Lower leg skin (tissue), 4 donors: ENCODE measurements around the gene DMD. TPM values are rescaled to one million over a fixed set of nuclear protein-coding genes. Genes with fewer than 3 reads are reported as not detected.

ENCODE experiments used
- DNase-seq, 2 donors: peaks; one replicate each; pipeline ENCODE4 v3.0.0-alpha.2; 2019; ENCODE audit warnings: low spot score in 2 of 2
- H3K4me3 ChIP-seq: fragments of 200-600 bp; sonication (generic); 2 replicates; pipeline ENCODE4 v1.5.1; 2017; ENCODE audit warnings: mild to moderate bottlenecking, low read depth; ENCODE audit not compliant: poor library complexity, severe bottlenecking
- POLR2A ChIP-seq, 2 donors: fragments of 450-650 bp; IDR thresholded peaks; one replicate each; pipeline ENCODE4 v1.6.1; 2016 to 2017; ENCODE audit warnings: antibody characterized with exemption in 2 of 2, mild to moderate bottlenecking in 1 of 2, moderate library complexity in 1 of 2
- WGBS, 2 donors: methylation state at CpG; one replicate each; pipeline ENCODE4 v1.1.5; 2018; 5-methylcytosine and 5-hydroxymethylcytosine counted together
- intact Hi-C: fragments of 100-400 bp; cut with DNase I; formaldehyde crosslinking; loops from one replicate; pipeline ENCODE4 v1.15.0; 2023; ENCODE audit warnings: low total_unique reads
- total RNA-seq, 4 donors: library from RNA; depleted of rRNA; stranded (reverse); fragments of >200 nt; gene quantifications; one replicate each; pipeline ENCODE4 v1.1.0, GENCODE V29; 2016
- TF ChIP-seq, protein P1 (sequence below), 3 donors: fragments of 450-650 bp; IDR thresholded peaks; one replicate each; pipeline ENCODE4 v1.5.1; 2016; ENCODE audit warnings: antibody characterized with exemption in 3 of 3, mild to moderate bottlenecking in 3 of 3, moderate library complexity in 2 of 3

The DMD gene
- total RNA-seq, 4 donors from 2014 or later: 23.0 to 27.5 (median 26.7) TPM

DNA sequence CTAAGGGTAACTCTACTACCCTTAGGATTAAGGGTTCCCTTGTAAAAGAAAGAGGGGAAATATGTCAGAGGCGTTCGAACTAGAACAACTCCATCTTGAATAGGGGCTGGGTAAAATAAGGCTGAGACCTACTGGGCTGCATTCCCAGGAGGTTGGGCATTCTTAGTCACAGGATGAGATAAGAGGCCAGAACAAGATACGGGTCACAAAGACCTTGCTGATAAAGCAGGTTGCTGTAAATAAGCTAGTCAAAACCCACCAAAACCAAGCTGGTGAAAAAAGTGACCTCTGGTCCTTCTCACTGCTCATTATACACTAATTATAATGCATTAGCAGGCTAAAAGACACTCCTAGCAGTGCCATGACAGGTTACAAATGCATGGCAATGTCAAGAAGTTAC, 922.0 kb downstream of the DMD start:
- intact Hi-C loops: no loop called here
- DNase-seq: no peak
- TF ChIP-seq, protein P1, sequence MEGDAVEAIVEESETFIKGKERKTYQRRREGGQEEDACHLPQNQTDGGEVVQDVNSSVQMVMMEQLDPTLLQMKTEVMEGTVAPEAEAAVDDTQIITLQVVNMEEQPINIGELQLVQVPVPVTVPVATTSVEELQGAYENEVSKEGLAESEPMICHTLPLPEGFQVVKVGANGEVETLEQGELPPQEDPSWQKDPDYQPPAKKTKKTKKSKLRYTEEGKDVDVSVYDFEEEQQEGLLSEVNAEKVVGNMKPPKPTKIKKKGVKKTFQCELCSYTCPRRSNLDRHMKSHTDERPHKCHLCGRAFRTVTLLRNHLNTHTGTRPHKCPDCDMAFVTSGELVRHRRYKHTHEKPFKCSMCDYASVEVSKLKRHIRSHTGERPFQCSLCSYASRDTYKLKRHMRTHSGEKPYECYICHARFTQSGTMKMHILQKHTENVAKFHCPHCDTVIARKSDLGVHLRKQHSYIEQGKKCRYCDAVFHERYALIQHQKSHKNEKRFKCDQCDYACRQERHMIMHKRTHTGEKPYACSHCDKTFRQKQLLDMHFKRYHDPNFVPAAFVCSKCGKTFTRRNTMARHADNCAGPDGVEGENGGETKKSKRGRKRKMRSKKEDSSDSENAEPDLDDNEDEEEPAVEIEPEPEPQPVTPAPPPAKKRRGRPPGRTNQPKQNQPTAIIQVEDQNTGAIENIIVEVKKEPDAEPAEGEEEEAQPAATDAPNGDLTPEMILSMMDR (IDR thresholded peaks at IDR 0.05): no peak
- TF ChIP-seq POLR2A (IDR thresholded peaks at IDR 0.05): no peak
- 82 to 87% methylated on average over 3 of the region's 3 CpGs for WGBS, 2 donors
- no peak overlapping the region for H3K4me3 ChIP-seq

DNA sequence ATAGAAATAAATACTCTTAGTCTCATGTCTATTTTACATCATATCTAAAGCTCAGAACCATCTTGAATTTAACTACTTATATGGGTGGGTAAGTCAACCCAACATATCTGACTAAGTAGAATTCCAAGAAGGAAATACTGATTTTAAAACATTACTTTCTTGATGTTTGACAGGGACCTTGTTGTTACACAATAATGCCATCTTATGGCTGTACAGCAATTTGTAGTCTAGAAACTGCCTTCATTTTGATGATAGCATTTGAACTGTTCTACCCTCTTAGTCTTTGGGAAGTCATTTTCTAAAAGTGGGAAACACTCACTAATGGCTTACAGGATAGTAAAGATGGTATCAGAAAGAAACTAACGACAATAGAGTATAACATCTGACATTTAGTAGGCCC, 929.5 kb downstream of the DMD start:
- TF ChIP-seq, protein P1 (IDR thresholded peaks at IDR 0.05): no peak
- no peak for TF ChIP-seq POLR2A (IDR thresholded peaks at IDR 0.05)
- intact Hi-C loops: no loop called here
- WGBS, 2 donors: 55 to 60% methylated on average over 1 of the region's 1 CpG

DNA sequence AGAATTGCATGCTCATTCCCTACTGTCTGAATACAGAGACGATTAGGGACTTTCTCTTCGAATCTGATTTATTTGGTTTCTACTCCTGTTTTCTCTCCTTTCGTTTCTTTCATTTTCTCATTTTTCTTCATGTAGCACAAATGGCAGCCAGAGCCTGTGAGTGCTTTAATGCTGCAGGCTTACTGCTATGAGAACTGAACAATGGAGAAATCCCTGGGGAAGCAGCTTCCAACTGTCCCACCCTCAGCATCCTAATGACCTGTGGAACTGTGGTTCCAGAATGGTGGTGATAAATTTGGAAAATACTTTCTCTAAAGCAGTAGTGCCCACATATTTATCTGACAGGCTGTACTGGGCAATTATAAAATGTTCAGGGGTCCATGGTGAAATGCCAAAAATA, 930.4 kb downstream of the DMD start:
- H3K4me3 ChIP-seq: no peak overlapping the region
- TF ChIP-seq POLR2A (IDR thresholded peaks at IDR 0.05): no peak
- TF ChIP-seq, protein P1 (IDR thresholded peaks at IDR 0.05): no peak
- no peak for DNase-seq
- 36 to 45% methylated on average over 3 of the region's 3 CpGs for WGBS, 2 donors
- intact Hi-C loops: no loop called here

More for the DNA sequence above, 929.5 kb downstream of the DMD start:
- H3K4me3 ChIP-seq: no peak overlapping the region
- DNase-seq: no peak

DNA sequence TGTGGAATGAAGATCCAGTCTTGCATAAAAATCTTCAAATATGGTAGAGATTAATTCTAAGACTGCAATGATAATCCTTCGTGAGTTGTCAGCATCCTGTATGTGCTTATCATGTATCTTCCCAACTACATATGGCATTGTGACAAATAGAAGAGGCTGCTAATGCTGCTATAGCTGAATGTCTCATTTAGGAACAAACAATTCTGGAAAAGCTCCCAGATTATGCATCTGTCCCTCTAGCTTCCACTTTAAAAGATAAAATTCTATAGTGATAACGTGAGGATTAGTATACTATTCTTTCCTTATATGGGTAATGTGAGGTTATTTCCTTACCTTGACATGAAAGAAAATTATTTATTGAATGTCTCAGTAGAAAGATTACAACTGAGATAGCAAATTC, 930.9 kb downstream of the DMD start:
- H3K4me3 ChIP-seq: no peak overlapping the region
- intact Hi-C loops: no loop called here
- DNase-seq: no peak
- 29 to 40% methylated on average over 2 of the region's 2 CpGs for WGBS, 2 donors
- no peak for TF ChIP-seq POLR2A (IDR thresholded peaks at IDR 0.05)
- TF ChIP-seq, protein P1 (IDR thresholded peaks at IDR 0.05): no peak

DNA sequence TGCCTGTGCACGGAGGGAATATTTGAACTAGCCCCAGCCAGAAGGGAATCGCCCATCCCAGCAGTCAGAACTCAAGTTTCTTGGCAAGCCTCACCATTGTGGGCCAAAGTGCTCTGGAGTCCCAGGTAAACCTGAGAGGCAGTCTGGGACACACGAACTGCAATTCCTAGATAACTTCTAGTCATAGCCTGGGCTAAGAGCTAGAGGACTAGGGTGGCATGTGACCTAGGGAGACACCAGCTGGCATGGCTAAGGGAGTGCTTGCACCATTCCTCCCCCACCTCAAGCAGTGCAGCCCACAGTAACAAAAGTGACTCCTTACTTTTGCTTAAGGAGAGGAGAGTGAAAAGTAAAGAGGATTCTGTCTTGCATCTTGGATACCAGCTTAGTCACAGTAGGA, 935.2 kb downstream of the DMD start:
- TF ChIP-seq POLR2A (IDR thresholded peaks at IDR 0.05): no peak
- TF ChIP-seq, protein P1 (IDR thresholded peaks at IDR 0.05): no peak
- DNase-seq: no peak
- intact Hi-C loops: no loop called here
- no peak overlapping the region for H3K4me3 ChIP-seq
- WGBS, 2 donors: 61 to 70% methylated on average over 2 to 3 of the region's 3 CpGs

DNA sequence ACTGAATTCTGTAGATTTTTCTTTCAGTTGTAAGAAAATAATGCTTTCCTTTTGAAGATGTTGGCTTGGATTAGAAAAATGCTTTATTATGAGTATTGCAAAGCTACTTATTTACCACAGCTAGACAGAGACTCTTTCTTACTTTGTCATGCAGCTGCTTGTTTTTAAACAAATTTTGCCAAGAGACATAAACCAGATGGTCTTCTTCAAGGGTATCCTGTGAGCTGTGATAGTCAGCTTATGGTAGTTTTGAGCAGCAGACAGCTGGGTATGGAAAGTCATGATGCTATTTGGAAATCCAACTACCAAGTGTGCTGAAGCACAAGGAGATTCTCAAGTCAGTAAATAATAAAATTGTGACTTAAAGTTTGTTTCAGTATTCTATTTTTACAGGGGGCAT, 941.5 kb downstream of the DMD start:
- TF ChIP-seq, protein P1 (IDR thresholded peaks at IDR 0.05): no peak
- no peak for TF ChIP-seq POLR2A (IDR thresholded peaks at IDR 0.05)
- no peak for DNase-seq
- no peak overlapping the region for H3K4me3 ChIP-seq
- intact Hi-C loops: no loop called here
